ENCODE data around the gene HNRNPA3.
"Not testable (repeated sequence)": the region's sequence is repeated elsewhere in the genome, so short reads cannot be mapped to it uniquely, and the experiment has no call there.

The HNRNPA3 gene

GRCh38 chr2:177211576-177212105, 953 bp upstream of the HNRNPA3 start:
- DNase-seq (ENCODE audit: low spot score): no peak
- TF ChIP-seq, protein P1, sequence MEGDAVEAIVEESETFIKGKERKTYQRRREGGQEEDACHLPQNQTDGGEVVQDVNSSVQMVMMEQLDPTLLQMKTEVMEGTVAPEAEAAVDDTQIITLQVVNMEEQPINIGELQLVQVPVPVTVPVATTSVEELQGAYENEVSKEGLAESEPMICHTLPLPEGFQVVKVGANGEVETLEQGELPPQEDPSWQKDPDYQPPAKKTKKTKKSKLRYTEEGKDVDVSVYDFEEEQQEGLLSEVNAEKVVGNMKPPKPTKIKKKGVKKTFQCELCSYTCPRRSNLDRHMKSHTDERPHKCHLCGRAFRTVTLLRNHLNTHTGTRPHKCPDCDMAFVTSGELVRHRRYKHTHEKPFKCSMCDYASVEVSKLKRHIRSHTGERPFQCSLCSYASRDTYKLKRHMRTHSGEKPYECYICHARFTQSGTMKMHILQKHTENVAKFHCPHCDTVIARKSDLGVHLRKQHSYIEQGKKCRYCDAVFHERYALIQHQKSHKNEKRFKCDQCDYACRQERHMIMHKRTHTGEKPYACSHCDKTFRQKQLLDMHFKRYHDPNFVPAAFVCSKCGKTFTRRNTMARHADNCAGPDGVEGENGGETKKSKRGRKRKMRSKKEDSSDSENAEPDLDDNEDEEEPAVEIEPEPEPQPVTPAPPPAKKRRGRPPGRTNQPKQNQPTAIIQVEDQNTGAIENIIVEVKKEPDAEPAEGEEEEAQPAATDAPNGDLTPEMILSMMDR (IDR thresholded peaks at IDR 0.05; ENCODE audit: extremely low read depth, missing control alignments): no peak

GRCh38 chr2:177212891-177213856, 580 bp downstream of the HNRNPA3 start:
- DNase-seq (ENCODE audit: low spot score): peak; percentile 87
- TF ChIP-seq, protein P1 (IDR thresholded peaks at IDR 0.05; ENCODE audit: extremely low read depth, missing control alignments): no peak

DNA sequence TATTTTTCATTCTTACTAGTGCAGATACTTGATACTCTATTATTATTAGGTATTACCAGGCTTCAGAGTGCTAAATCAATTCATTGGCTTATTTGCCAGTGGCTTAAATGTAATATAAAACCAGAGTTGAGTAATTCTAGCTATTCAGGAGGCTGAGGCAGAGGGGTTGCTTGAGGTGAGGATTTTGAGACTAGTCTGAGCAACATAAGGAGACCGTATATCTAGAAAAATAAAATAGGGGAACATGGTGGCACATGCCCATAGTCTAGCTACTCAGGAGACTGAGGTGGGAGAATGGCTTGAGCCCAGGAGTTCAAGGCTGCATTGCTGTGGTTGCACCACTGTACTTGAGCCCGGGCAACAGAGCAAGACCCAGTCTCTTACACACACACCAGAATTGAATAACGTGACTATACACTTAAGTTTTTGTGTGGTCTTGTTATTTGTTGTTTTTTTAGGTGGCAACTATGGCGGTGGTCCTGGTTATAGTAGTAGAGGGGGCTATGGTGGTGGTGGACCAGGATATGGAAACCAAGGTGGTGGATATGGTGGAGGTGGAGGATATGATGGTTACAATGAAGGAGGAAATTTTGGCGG, 4.8 kb downstream of the HNRNPA3 start:
- TF ChIP-seq, protein P1 (IDR thresholded peaks at IDR 0.05; ENCODE audit: extremely low read depth, missing control alignments): no peak

DNA sequence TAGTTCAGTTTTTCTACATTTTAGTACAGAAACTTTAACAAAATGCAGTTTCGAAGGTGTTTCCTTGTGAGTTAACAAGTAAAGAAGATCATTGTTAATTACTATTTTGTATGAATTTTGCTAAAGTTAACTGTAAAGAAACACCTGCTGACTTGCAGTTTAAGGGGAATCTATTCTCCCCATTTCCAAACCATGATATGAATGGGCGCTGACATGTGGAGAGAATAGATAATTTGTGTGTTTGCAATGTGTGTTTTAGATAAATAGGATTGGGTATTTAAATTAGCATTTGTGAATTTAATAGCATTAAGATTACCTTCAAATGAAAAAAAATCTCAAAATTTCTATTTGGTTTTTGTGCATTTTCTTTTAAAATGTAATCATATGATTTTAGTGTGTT, 7.2 kb downstream of the HNRNPA3 start:
- not testable (repeated sequence) for DNase-seq (ENCODE audit: low spot score)

More for the DNA sequence above, 4.8 kb downstream of the HNRNPA3 start:
- no peak for DNase-seq (ENCODE audit: low spot score)

GRCh38 chr2:177221534-177221933, 8.9 kb downstream of the HNRNPA3 start:
- TF ChIP-seq, protein P1 (IDR thresholded peaks at IDR 0.05; ENCODE audit: extremely low read depth, missing control alignments): no peak
- DNase-seq (ENCODE audit: low spot score): no peak

DNA sequence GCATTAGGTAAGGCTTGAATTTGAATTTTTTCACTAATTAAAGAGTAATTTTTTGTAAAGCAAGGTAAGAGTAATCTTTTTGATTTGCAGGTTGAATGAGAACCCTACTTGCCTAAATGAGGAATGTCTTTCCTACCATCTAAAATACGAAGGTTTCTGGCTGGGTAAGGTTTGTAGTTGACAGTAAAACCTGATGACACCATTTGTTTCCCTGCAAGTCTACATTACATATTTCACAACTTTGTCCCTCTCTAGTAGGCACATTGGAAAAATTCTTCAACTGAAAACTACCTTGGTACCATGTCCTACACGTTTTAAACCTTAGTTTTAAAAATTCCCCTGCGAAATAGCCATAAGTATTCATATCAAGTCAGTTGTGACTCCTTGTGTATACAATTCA, 9.4 kb downstream of the HNRNPA3 start:
- TF ChIP-seq, protein P1 (IDR thresholded peaks at IDR 0.05; ENCODE audit: extremely low read depth, missing control alignments): no peak
- DNase-seq (ENCODE audit: low spot score): no peak

GRCh38 chr2:177223436-177223835, 10.8 kb downstream of the HNRNPA3 start:
- DNase-seq (ENCODE audit: low spot score): not testable (repeated sequence)

DNA sequence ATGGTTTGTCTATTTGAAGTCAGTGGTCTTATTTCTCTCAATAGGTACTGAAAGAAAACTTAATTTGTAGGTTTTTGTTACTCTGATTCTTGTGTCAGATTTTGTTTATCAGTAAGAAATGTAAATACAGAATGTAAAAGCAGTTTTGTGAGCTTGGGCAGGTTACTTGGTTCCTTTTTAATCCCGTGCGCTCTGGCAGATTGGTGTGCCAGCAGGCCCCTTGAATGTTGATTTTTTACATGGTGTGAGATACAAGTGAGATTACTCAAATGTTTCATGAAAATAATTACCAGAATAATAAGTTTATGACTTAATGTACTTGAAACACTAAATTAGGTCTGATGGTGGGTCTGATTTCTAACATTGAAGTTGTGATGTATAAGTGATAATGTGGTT, 13.4 kb downstream of the HNRNPA3 start:
- DNase-seq (ENCODE audit: low spot score): no peak
- TF ChIP-seq, protein P1 (IDR thresholded peaks at IDR 0.05; ENCODE audit: extremely low read depth, missing control alignments): no peak
